SU-DHL-6 (cell line): Measurements from ENCODE around the gene AOC2.
"Not testable (repeated sequence)": the region's sequence is repeated elsewhere in the genome, so short reads cannot be mapped to it uniquely, and the experiment has no call there.

Experiments
- H2AFZ ChIP-seq: fragments of 200-600 bp; sonication (generic); 2 replicates; pipeline ENCODE4 v1.6.1; 2014; ENCODE audit warnings: low read depth, mild to moderate bottlenecking, moderate library complexity, mixed read lengths, antibody characterized with exemption, low read length; ENCODE audit not compliant: severe bottlenecking
- H3F3A ChIP-seq: fragments of 200-600 bp; shearing (Covaris generic); 2 replicates; pipeline ENCODE4 v1.6.0; 2016; ENCODE audit warnings: antibody characterized with exemption, mild to moderate bottlenecking; ENCODE audit not compliant: insufficient read depth
- H3K27ac ChIP-seq: fragments of 200-600 bp; sonication (generic); 2 replicates; pipeline ENCODE4 v1.5.1; 2016; ENCODE audit warnings: low read depth, mild to moderate bottlenecking, low read length, moderate library complexity, mixed read lengths
- H3K27me3 ChIP-seq: fragments of 200-600 bp; sonication (generic), shearing (Covaris generic); 2 replicates; pipeline ENCODE4 v1.6.0; 2014; ENCODE audit warnings: mild to moderate bottlenecking, low read length
- H3K36me3 ChIP-seq: fragments of 200-600 bp; sonication (generic); 2 replicates; pipeline ENCODE4 v1.6.1; 2014; ENCODE audit warnings: mild to moderate bottlenecking, low read length, mixed read lengths
- H3K4me2 ChIP-seq: fragments of 300-600, 200-600 bp; shearing (Covaris generic), sonication (generic); 2 replicates; pipeline ENCODE4 v1.6.0; 2014; ENCODE audit warnings: low read length, low read depth, mild to moderate bottlenecking; ENCODE audit not compliant: poor library complexity, severe bottlenecking
- H3K4me3 ChIP-seq: fragments of 200-600 bp; sonication (generic); 2 replicates; pipeline ENCODE4 v1.5.1; 2014; ENCODE audit warnings: antibody characterized with exemption, low read length, mild to moderate bottlenecking, mixed read lengths; ENCODE audit not compliant: insufficient read depth, poor library complexity, severe bottlenecking
- H3K79me2 ChIP-seq: fragments of 200-600 bp; sonication (generic); 2 replicates; pipeline ENCODE4 v1.6.1; 2014; ENCODE audit warnings: mild to moderate bottlenecking, low read length, moderate library complexity; ENCODE audit not compliant: insufficient read depth
- H3K9ac ChIP-seq: fragments of 200-600 bp; sonication (generic); 2 replicates; pipeline ENCODE4 v1.7.0; 2014; ENCODE audit warnings: mild to moderate bottlenecking, low read length
- H3K9me2 ChIP-seq: fragments of 200-600 bp; sonication (generic); replicated peaks from 2 replicates; pipeline ENCODE4 v1.6.1; 2014; ENCODE audit warnings: low read length; ENCODE audit not compliant: insufficient read depth
- H3K9me3 ChIP-seq: fragments of 200-600 bp; sonication (generic); 2 replicates; pipeline ENCODE4 v1.6.1; 2014; ENCODE audit warnings: low read length, mixed read lengths; ENCODE audit not compliant: insufficient read depth
- H4K20me1 ChIP-seq: fragments of 200-600 bp; sonication (generic); 2 replicates; pipeline ENCODE4 v1.6.1; 2014; ENCODE audit warnings: low read depth, mild to moderate bottlenecking, antibody characterized with exemption, low read length, moderate library complexity, mixed read lengths
- EZH2phosphoT487 ChIP-seq: fragments of 200-600 bp; sonication (generic), shearing (Covaris generic); conservative IDR thresholded peaks from 2 replicates; pipeline ENCODE4 v1.6.1; 2018; ENCODE audit warnings: mild to moderate bottlenecking, antibody characterized with exemption, low read length, moderate library complexity, mixed read lengths
- TF ChIP-seq, protein P1 (sequence below): fragments of 200-600 bp; sonication (generic); IDR thresholded peaks from one replicate; pipeline ENCODE4 v1.5.1; 2017; ENCODE audit warnings: antibody characterized with exemption, mild to moderate bottlenecking, low read length, moderate library complexity; ENCODE audit not compliant: insufficient read depth, poor library complexity, severe bottlenecking

Gene AOC2

GRCh38 chr17:42872251-42872965 is 28.0 kb downstream of the AOC2 start:
- TF ChIP-seq, protein P1, sequence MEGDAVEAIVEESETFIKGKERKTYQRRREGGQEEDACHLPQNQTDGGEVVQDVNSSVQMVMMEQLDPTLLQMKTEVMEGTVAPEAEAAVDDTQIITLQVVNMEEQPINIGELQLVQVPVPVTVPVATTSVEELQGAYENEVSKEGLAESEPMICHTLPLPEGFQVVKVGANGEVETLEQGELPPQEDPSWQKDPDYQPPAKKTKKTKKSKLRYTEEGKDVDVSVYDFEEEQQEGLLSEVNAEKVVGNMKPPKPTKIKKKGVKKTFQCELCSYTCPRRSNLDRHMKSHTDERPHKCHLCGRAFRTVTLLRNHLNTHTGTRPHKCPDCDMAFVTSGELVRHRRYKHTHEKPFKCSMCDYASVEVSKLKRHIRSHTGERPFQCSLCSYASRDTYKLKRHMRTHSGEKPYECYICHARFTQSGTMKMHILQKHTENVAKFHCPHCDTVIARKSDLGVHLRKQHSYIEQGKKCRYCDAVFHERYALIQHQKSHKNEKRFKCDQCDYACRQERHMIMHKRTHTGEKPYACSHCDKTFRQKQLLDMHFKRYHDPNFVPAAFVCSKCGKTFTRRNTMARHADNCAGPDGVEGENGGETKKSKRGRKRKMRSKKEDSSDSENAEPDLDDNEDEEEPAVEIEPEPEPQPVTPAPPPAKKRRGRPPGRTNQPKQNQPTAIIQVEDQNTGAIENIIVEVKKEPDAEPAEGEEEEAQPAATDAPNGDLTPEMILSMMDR = no peak
- no peak for TF ChIP-seq EZH2phosphoT487
- no peaks in the 10 kb centered on the region for H3K27me3 ChIP-seq
- no peak overlapping the region for H3K27ac ChIP-seq
- peaks cover 7% of the 10 kb centered on the region; the same call in 1 of the 2 replicates for H3K9me3 ChIP-seq
- H2AFZ ChIP-seq = no peak overlapping the region
- no peak overlapping the region for H3K9ac ChIP-seq
- H4K20me1 ChIP-seq = no peaks in the 10 kb centered on the region
- H3K79me2 ChIP-seq = no peaks in the 10 kb centered on the region
- no peaks in the 10 kb centered on the region for H3K9me2 ChIP-seq
- no peaks in the 10 kb centered on the region for H3K36me3 ChIP-seq
- no peaks in the 10 kb centered on the region for H3F3A ChIP-seq
- no peak overlapping the region for H3K4me2 ChIP-seq
- no peak overlapping the region for H3K4me3 ChIP-seq

DNA sequence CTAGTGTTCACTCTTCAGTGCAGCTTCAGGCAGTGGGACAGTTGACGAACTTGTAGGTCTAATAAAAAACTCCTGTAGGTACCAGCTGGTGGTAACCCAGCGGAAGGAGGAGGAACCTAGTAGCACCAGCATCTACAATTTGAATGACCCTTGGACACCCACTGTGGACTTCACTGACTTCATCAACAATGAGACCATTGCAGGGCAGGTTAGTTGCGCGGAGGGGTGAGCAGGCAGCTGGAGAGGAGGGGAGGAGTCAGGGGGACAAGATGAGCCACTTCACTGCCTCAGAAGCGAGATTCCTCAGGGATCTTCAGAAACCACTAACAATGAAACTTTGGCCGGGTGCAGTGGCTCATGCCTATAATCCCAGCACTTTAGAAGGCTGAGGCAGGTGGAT is 28.9 kb downstream of the AOC2 start:
- Histone ChIP-seq H3K27ac (no peak overlapping the region), H3K4me2 (no peak overlapping the region), H4K20me1 (no peaks in the 10 kb centered on the region), H3K79me2 (no peaks in the 10 kb centered on the region), H2AFZ (no peak overlapping the region), H3K36me3 (no peaks in the 10 kb centered on the region), H3K27me3 (no peaks in the 10 kb centered on the region), H3K9me3 (peaks cover 7% of the 10 kb centered on the region; the same call in 1 of the 2 replicates), H3K4me3 (no peak overlapping the region), H3F3A (no peaks in the 10 kb centered on the region), H3K9me2 (no peaks in the 10 kb centered on the region), H3K9ac (no peak overlapping the region)
- no peak for TF ChIP-seq EZH2phosphoT487
- TF ChIP-seq, protein P1 = no peak

- H3K79me2 ChIP-seq, H3K27me3 ChIP-seq, H3K9me2 ChIP-seq: not testable (repeated sequence)
Observed at GRCh38 chr17:42873932-42874695, 29.7 kb downstream of the AOC2 start.

GRCh38 chr17:42877037-42877436 is 32.7 kb downstream of the AOC2 start:
- Histone ChIP-seq H3F3A (no peaks in the 10 kb centered on the region), H3K4me2 (no peak overlapping the region), H3K9me3 (no peaks in the 10 kb centered on the region), H4K20me1 (no peaks in the 10 kb centered on the region), H3K9me2 (no peaks in the 10 kb centered on the region), H3K4me3 (no peak overlapping the region), H2AFZ (no peak overlapping the region), H3K27me3 (no peaks in the 10 kb centered on the region), H3K36me3 (no peaks in the 10 kb centered on the region), H3K27ac (no peak overlapping the region), H3K79me2 (no peaks in the 10 kb centered on the region), H3K9ac (no peak overlapping the region)
- TF ChIP-seq, protein P1 = no peak
- no peak for TF ChIP-seq EZH2phosphoT487

More at GRCh38 chr17:42873932-42874695, 29.7 kb downstream of the AOC2 start:
- H3K4me3 ChIP-seq, H2AFZ ChIP-seq, H3K9me3 ChIP-seq, H3K4me2 ChIP-seq, H3K36me3 ChIP-seq, H4K20me1 ChIP-seq, H3F3A ChIP-seq, H3K27ac ChIP-seq, H3K9ac ChIP-seq: not testable (repeated sequence)
